Fibroblast of lung (primary cell): ENCODE results near the gene B3GNT2. TPM values are rescaled to one million over a fixed set of nuclear protein-coding genes. Genes with fewer than 3 reads are reported as not detected.
A peak's percentile ranks its signal among the peaks of the same experiment; 100 is the strongest.
"Not testable (repeated sequence)": the region's sequence is repeated elsewhere in the genome, so short reads cannot be mapped to it uniquely, and the experiment has no call there.

Experiments
- DNase-seq, 2 donors: peaks; one replicate each; pipeline versions ENCODE4 v3.0.0 to v3.0.0-alpha.2; 2010; ENCODE audit warnings: low read depth in 2 of 2
- H2AFZ ChIP-seq: 2 replicates; pipeline ENCODE4 v1.5.1; 2012; ENCODE audit warnings: low read length, control low read depth, inconsistent platforms
- H3K27ac ChIP-seq: 2 replicates; pipeline ENCODE4 v1.5.1; 2011; ENCODE audit warnings: low read length, control low read depth; ENCODE audit not compliant: insufficient read depth
- H3K27me3 ChIP-seq: 2 replicates; pipeline ENCODE4 v1.5.1; 2011; ENCODE audit warnings: mild to moderate bottlenecking, low read length; ENCODE audit not compliant: control insufficient read depth, insufficient read depth
- H3K36me3 ChIP-seq: 2 replicates; pipeline ENCODE4 v1.5.1; 2011; ENCODE audit warnings: low read length; ENCODE audit not compliant: control insufficient read depth, insufficient read depth
- H3K4me1 ChIP-seq: 2 replicates; pipeline ENCODE4 v1.5.1; 2011; ENCODE audit warnings: low read length; ENCODE audit not compliant: control insufficient read depth, insufficient read depth; ENCODE audit errors: extremely low read depth
- H3K4me2 ChIP-seq: 2 replicates; pipeline ENCODE4 v1.5.1; 2011; ENCODE audit warnings: low read length, control low read depth; ENCODE audit not compliant: insufficient read depth; ENCODE audit errors: extremely low read depth
- H3K4me3 ChIP-seq, 4 experiments: fragments of 200-600 bp in 1 of 4; sonication (generic) in 1 of 4; replicated peaks in 1 of 4; 2 replicates each; pipeline ENCODE4 v1.5.1; 2011 to 2016; ENCODE audit warnings: low read length in 4 of 4, low read depth in 3 of 4, mild to moderate bottlenecking in 3 of 4, control low read depth in 2 of 4, inconsistent platforms in 1 of 4, mixed read lengths in 1 of 4; ENCODE audit not compliant: insufficient read depth in 1 of 4; ENCODE audit errors: control extremely low read depth in 1 of 4
- H3K79me2 ChIP-seq: 2 replicates; pipeline ENCODE4 v1.5.1; 2012; ENCODE audit warnings: mild to moderate bottlenecking, low read length, inconsistent platforms; ENCODE audit not compliant: control insufficient read depth, insufficient read depth
- H3K9ac ChIP-seq: 2 replicates; pipeline ENCODE4 v1.5.1; 2011; ENCODE audit warnings: mild to moderate bottlenecking, low read length, control low read depth; ENCODE audit not compliant: insufficient read depth
- H3K9me3 ChIP-seq: 2 replicates; pipeline ENCODE4 v1.5.1; 2012; ENCODE audit warnings: low read depth, low read length; ENCODE audit not compliant: control insufficient read depth, insufficient read depth
- H4K20me1 ChIP-seq: 2 replicates; pipeline ENCODE4 v1.5.1; 2011; ENCODE audit warnings: low read length; ENCODE audit not compliant: control insufficient read depth, insufficient read depth; ENCODE audit errors: extremely low read depth
- EZH2 ChIP-seq: IDR thresholded peaks from 2 replicates; pipeline ENCODE4 v1.5.1; 2012; ENCODE audit warnings: low read length, control low read depth, mild to moderate bottlenecking; ENCODE audit errors: missing control alignments
- polyA minus RNA-seq: library from RNA; depleted of rRNA, polyadenylated mRNA; stranded (reverse); fragments of >200 nt; gene quantifications from 2 replicates; pipeline ENCODE4 v1.2.3, GENCODE V29; 2011; ENCODE audit warnings: low replicate concordance
- polyA plus RNA-seq, 2 donors: library from polyadenylated mRNA; depleted of rRNA in 1 of 2; stranded (reverse) in 1 of 2; unstranded in 1 of 2; fragments of >200 nt; gene quantifications; 2 replicates each; pipeline ENCODE4 v1.2.1, GENCODE V29; 2011 to 2012; ENCODE audit warnings: missing spikeins in 1 of 2
- total RNA-seq: library from RNA; depleted of rRNA; stranded (reverse); fragments of >200 nt; gene quantifications from 2 replicates; pipeline ENCODE4 v1.2.1, GENCODE V29; 2014
- TF ChIP-seq, protein P1 (sequence below), 2 donors: IDR thresholded peaks in 1 of 2; conservative IDR thresholded peaks in 1 of 2; 1 replicate in 1 of 2; 2 replicates in 1 of 2; pipeline ENCODE4 v1.5.1; 2011 to 2012; ENCODE audit warnings: low read length in 2 of 2, control low read depth in 1 of 2, inconsistent platforms in 1 of 2, low read depth in 1 of 2, mild to moderate bottlenecking in 1 of 2

Gene B3GNT2, protein sequence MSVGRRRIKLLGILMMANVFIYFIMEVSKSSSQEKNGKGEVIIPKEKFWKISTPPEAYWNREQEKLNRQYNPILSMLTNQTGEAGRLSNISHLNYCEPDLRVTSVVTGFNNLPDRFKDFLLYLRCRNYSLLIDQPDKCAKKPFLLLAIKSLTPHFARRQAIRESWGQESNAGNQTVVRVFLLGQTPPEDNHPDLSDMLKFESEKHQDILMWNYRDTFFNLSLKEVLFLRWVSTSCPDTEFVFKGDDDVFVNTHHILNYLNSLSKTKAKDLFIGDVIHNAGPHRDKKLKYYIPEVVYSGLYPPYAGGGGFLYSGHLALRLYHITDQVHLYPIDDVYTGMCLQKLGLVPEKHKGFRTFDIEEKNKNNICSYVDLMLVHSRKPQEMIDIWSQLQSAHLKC
- total RNA-seq (13.4 and 15.4 TPM in 2 replicates), polyA plus RNA-seq (10.7 and 13.0 TPM in 2 replicates), polyA minus RNA-seq (5.6 and 11.1 TPM in 2 replicates)
- polyA plus RNA-seq (2012), result 7.5 and 9.0 TPM in 2 replicates

DNA sequence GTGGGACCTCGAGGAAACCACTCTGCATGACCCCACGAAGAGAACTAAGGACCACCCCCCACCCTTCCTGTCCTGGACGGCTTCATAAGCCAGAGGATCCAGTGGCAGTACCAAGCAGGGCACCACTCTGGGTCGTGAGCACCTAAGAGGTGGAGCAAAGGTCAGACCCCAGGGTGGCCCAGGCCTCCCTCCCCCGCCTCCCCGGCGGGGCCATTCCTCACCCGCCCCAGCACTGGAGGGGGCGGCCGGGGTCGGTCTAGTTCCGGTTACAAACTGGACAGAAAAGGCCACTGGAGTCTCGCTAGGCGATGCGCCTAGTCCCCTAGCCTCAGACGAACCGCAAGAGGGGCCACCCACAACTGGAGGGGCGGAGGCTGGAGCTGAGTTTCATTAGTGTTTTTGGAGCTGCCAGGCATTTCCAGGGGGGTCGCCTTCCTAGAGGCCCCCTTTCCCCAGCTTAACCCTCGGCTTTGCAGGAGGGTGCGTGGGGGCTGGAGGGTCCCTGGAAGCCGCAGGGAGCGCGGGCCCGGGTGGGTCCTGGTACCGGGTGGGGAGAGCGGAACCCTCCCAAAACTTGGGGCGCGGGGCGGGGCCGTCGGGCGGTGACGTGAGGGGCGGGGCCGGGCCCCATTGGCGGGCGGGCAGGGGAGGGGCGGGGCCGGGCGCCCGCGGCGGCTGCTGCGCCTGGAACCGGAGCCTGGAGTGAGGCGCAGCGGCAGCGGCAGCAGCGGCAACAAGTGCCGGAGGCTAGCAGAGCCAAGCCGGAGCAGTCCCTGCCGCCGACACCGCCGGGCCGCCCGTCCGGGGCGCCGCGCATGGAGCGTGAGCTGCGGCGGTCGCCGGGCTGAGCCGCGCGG lies at the start of gene B3GNT2:
B3GNT2 (plus strand) TSS at position 695 of the 857 bp plus-strand sequence. CDS start 26,106 bp downstream, outside the sequence.
- peaks cover 2% of the 10 kb centered on the region for H3K4me1 ChIP-seq
- H4K20me1 ChIP-seq, result no peaks in the 10 kb centered on the region
- peak within 1 kb of the TSS; percentile 78 for H3K9ac ChIP-seq
- H3K79me2 ChIP-seq, result peaks cover 14% of the 10 kb centered on the region
- no peak for TF ChIP-seq EZH2
- TF ChIP-seq, protein P1, sequence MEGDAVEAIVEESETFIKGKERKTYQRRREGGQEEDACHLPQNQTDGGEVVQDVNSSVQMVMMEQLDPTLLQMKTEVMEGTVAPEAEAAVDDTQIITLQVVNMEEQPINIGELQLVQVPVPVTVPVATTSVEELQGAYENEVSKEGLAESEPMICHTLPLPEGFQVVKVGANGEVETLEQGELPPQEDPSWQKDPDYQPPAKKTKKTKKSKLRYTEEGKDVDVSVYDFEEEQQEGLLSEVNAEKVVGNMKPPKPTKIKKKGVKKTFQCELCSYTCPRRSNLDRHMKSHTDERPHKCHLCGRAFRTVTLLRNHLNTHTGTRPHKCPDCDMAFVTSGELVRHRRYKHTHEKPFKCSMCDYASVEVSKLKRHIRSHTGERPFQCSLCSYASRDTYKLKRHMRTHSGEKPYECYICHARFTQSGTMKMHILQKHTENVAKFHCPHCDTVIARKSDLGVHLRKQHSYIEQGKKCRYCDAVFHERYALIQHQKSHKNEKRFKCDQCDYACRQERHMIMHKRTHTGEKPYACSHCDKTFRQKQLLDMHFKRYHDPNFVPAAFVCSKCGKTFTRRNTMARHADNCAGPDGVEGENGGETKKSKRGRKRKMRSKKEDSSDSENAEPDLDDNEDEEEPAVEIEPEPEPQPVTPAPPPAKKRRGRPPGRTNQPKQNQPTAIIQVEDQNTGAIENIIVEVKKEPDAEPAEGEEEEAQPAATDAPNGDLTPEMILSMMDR (conservative IDR thresholded peaks at IDR 0.05 in 1 of 2, IDR thresholded peaks at IDR 0.05 in 1 of 2; ENCODE audit: low read depth in 1 of 2, low read length in 2 of 2), result no peak
- H3K36me3 ChIP-seq, result no peaks in the 10 kb centered on the region
- H3K9me3 ChIP-seq, result no peaks in the 10 kb centered on the region
- H2AFZ ChIP-seq, result peak within 1 kb of the TSS; percentile 96
- DNase-seq, result peak; percentile 61 to 67
- no peaks in the 10 kb centered on the region for H3K27me3 ChIP-seq
- peak within 1 kb of the TSS; percentile 74 for H3K27ac ChIP-seq
- H3K4me2 ChIP-seq, result peak within 1 kb of the TSS; percentile 89
- peak within 1 kb of the TSS; percentile 75 to 95 (median 94) for H3K4me3 ChIP-seq

DNA sequence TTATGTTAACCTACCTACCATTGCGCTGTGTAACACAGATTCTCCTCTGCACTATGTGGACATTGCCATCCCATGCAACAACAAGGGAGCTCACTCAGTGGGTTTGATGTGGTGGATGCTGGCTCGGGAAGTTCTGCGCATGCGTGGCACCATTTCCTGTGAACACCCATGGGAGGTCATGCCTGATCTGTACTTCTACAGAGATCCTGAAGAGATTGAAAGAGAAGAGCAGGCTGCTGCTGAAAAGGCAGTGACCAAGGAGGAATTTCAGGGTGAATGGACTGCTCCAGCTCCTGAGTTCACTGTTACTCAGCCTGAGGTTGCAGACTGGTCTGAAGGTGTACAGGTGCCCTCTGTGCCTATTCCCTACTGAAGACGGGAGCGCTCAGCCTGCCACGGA lies 49.1 kb upstream of the B3GNT2 start:
- H3K4me2 ChIP-seq, H3K9ac ChIP-seq, H3K27me3 ChIP-seq, H3K4me1 ChIP-seq, H2AFZ ChIP-seq, H3K79me2 ChIP-seq, H3K4me3 ChIP-seq, DNase-seq, H4K20me1 ChIP-seq, H3K36me3 ChIP-seq, H3K9me3 ChIP-seq, H3K27ac ChIP-seq: not testable (repeated sequence)

DNA sequence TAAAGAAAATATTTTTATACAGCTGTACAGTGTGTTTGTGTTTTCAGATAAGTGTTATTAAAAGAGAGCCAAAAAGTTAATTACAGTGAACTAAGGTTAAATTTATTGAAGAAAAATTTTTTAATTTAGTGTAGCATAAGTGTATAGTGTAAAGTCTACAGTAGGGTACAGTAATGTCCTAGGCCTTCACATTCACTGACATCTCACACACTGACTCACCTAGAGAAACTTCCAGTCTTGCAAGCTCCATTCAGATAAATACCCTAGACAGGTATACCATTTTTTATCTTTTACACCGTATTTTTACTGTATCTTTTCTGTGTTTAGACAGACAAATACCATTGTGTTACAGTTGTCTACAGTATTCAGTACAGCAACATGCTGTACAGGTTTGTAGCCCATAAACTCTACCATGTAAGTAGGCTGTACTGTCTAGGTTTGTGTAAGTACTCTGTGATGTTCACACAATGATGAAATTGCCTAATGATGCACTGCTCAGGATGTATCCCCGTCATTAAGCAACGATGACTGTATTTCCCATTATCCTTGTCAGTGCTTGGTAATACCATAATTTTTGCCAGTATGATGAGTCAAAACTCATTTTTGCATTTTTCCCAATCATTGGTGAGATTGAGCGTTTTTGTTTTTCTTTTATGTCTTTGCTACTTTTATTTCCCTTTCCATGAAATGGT lies 48.2 kb upstream of the B3GNT2 start:
- H3K36me3 ChIP-seq, result no peaks in the 10 kb centered on the region
- no peak overlapping the region for H2AFZ ChIP-seq
- H4K20me1 ChIP-seq, result no peaks in the 10 kb centered on the region
- H3K27ac ChIP-seq, result no peak overlapping the region
- no peak overlapping the region for H3K4me3 ChIP-seq
- no peaks in the 10 kb centered on the region for H3K27me3 ChIP-seq
- no peaks in the 10 kb centered on the region for H3K79me2 ChIP-seq
- TF ChIP-seq, protein P1 (conservative IDR thresholded peaks at IDR 0.05 in 1 of 2, IDR thresholded peaks at IDR 0.05 in 1 of 2; ENCODE audit: low read depth in 1 of 2, low read length in 2 of 2), result no peak
- no peak for TF ChIP-seq EZH2
- no peaks in the 10 kb centered on the region for H3K4me1 ChIP-seq
- no peak overlapping the region for H3K4me2 ChIP-seq
- no peak overlapping the region for H3K9ac ChIP-seq
- peak; percentile 72 to 78 for DNase-seq
- no peaks in the 10 kb centered on the region for H3K9me3 ChIP-seq
